ENCODE data around the gene KIAA1671.

KIAA1671 gene

DNA sequence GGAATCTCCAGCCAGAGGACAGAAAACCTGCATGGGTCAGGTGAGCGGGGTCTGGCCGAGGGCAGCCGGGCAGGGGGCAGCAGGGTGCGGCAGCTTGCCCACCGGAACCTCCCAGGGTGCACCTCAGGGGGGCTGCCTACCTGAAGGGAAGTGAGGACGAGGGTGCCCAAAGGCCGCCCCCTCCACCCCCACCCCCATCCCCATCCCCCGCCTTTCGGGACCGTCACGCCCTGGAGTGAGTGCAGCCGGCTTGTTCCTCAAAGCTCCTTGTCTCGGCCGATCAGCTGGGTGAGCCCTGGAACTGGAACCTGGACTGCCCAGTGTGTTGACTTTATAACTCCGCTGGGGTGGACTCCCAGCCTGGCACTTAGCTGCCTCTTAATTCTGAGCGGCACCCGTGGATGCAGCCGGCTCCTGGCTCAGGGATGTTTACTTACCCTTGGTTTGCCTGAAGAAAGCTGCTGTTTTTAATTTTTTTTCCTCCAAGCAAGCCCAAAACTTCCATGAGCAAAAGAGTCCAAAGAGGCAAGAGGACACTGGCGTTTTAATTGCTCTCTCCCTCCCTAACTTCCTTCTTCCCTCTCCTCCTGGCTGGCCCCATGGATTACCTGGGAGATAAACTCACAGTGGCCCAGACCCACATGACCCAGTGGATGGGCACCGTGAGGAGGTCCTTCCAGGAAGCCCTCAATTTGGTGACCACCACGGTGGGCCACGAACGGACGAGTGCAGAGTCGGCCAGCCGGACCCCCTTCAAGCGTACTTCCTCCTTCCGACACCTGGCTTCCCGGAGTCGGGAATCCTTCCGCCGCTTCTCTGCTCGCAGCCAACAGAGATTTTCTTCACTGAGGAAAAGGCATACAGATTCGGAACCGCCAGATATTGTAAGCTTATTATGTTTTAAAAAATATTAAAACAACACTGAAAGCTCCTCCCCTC, 159.3 kb downstream of the KIAA1671 start:
- peak overlapping the region; percentile 36 for H3K4me3 ChIP-seq (ENCODE audit: low read depth, low read length)
- in situ Hi-C loops (cut with HindIII; ENCODE audit: low sequenced_read_pairs) = no loop called here
- TF ChIP-seq, protein P1, sequence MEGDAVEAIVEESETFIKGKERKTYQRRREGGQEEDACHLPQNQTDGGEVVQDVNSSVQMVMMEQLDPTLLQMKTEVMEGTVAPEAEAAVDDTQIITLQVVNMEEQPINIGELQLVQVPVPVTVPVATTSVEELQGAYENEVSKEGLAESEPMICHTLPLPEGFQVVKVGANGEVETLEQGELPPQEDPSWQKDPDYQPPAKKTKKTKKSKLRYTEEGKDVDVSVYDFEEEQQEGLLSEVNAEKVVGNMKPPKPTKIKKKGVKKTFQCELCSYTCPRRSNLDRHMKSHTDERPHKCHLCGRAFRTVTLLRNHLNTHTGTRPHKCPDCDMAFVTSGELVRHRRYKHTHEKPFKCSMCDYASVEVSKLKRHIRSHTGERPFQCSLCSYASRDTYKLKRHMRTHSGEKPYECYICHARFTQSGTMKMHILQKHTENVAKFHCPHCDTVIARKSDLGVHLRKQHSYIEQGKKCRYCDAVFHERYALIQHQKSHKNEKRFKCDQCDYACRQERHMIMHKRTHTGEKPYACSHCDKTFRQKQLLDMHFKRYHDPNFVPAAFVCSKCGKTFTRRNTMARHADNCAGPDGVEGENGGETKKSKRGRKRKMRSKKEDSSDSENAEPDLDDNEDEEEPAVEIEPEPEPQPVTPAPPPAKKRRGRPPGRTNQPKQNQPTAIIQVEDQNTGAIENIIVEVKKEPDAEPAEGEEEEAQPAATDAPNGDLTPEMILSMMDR (IDR thresholded peaks at IDR 0.05; ENCODE audit: low read depth, low read length) = no peak
- no peak for DNase-seq (ENCODE audit: low read depth, low spot score)

DNA sequence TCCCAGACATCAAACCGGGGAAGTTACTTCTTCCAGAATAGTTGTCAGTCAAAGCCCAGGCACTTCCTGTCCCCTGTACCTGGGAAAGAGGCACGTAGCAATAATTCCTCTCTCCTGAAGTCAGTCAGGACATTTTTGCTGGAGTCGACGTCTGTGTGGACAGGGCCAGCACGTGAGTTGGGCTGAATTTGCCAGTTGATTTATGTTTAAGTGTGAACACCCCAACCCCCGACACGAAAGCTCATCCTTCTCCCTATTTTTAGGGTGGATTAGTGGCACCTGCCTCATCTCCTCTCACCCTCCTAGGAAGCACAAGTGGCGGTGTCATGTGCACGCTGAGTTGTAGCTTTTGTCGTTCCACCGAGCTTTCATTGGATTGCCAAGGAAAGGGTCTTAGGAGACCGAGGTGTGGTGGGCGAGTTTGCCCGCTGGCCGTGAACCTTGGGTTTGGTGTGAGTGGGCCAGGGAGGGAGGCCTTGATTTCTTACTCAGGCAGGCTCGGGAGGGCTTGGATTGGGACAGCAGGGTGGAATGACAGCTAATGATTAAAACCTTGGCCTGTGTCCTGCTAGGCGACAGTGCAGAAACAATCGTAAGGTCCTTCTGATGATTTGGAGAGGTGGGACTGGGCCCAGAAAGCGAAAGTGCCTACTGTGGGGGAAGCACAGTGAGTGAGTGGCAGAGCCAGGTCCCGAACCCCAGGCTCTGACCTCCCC, 160.2 kb downstream of the KIAA1671 start:
- H3K4me3 ChIP-seq (ENCODE audit: low read depth, low read length) = no peak overlapping the region
- TF ChIP-seq, protein P1 (IDR thresholded peaks at IDR 0.05; ENCODE audit: low read depth, low read length) = no peak
- in situ Hi-C loops (cut with HindIII; ENCODE audit: low sequenced_read_pairs) = no loop called here
- DNase-seq (ENCODE audit: low read depth, low spot score) = no peak

DNA sequence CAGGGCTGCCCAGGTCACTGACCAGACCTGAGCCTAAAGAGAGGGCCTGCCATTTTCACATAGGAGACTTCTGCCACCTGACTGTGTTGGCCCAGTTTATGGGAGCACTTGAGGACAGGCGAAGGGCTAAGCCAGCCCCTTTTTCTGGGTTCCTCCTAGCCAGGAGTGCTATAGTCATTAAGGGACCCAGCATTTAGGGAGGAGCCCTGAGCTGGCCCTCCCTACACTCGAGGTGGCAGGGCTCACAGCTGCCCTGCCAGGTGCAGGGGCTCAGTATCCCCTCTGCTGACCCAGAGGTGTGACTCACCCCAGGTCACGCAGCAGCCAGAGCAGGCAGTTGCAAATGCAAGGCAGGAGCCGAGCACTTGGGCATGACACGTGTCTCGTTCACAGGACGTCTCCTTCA, 160.8 kb downstream of the KIAA1671 start:
- DNase-seq (ENCODE audit: low read depth, low spot score) = no peak
- H3K4me3 ChIP-seq (ENCODE audit: low read depth, low read length) = no peak overlapping the region
- in situ Hi-C loops (cut with HindIII; ENCODE audit: low sequenced_read_pairs) = no loop called here
- TF ChIP-seq, protein P1 (IDR thresholded peaks at IDR 0.05; ENCODE audit: low read depth, low read length) = no peak

DNA sequence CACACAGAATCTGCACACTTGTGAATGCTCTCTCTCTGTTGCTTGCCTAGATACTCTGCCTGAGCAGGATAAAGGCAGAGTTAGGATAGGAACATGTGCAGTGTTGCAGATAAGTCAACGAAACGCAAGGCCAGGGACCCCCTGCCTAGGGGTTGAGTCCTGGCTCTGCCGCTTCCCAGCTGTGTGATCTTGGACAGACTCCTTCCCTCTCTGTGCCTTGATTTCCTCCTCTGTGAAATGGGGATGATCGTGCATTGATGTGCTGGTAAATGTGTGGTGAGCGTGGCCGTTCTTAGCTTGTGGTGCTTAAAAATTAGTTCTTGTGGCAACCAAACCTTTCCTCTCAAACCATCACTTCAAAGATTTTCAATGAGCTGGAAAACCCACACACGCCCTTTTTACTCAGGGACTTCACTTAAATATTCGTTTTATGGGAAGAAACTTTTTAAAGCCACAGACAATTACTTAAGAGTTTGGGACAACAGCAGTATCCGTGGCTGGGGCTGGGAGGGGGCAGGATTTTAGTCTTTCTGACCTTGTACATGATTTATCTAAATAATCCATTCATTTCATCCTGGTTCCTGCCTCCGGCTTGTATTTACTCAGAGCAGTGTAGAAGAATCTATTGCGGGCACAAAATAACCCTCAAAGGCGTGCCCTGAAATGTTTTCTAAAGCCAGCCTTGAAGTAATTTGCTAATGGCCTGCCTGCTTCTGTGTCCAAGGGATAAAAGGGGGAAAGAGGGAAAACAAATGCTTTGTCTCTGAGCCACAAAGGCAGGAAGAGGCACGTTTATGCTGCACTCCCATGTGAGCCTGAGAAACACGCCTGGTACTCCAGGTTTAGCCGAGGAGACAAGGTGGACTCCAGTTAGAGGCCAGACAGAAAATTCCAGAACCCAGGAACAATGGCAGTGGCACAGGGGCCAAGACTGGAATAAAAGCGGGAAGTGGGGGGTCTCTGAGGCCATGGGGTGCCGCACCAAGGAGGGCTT, 162.2 kb downstream of the KIAA1671 start:
- TF ChIP-seq, protein P1 (IDR thresholded peaks at IDR 0.05; ENCODE audit: low read depth, low read length) = no peak

DNA sequence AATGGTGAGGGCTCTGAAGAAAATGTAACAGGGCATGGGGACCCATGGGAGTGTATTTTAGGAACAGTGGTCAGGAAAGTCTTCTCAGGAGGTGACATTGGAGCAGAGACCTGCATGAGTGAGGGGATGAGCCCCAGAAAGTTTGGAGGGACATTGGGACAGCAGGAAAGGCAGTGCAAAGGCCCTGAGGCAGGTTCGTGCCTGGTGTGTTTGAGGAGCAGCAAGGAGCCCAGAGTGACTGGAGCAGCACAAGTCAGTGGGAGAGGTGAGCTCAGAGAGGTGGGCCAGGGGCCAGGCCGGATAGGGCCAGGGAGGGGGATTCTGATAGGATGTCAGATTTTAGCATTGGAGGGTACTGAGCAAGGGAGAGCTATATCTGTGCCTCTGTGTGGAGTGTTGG, 167.1 kb downstream of the KIAA1671 start:
- H3K4me3 ChIP-seq (ENCODE audit: low read depth, low read length) = no peak overlapping the region
- DNase-seq (ENCODE audit: low read depth, low spot score) = no peak
- in situ Hi-C loops (cut with HindIII; ENCODE audit: low sequenced_read_pairs) = no loop called here
- TF ChIP-seq, protein P1 (IDR thresholded peaks at IDR 0.05; ENCODE audit: low read depth, low read length) = no peak

More for the DNA sequence above, 162.2 kb downstream of the KIAA1671 start:
- DNase-seq (ENCODE audit: low read depth, low spot score) = no peak
- no peak overlapping the region for H3K4me3 ChIP-seq (ENCODE audit: low read depth, low read length)
- in situ Hi-C loops (cut with HindIII; ENCODE audit: low sequenced_read_pairs) = no loop called here

DNA sequence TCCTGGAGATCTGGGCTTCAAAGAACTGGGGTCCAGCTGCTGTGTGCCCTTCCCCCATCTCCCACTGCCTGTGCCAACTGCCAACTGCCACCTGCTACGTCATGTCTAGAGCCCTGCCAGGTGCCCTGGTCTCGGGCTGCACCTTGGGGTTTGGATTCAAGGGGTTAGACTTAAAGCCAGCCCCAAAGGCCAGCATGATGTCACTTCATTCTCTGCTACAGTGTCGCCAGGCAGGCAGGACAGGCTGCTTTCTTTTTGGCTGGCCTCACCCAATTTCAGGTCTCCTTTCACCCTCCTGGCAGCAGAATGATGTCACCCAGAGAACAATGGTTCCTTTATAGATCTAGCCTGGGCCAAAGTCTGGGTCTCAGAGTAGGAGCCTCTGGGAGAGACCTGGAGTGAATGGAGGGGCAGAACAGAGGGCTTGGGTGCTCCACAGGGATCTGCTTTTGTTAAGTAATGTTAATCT, 167.6 kb downstream of the KIAA1671 start:
- TF ChIP-seq, protein P1 (IDR thresholded peaks at IDR 0.05; ENCODE audit: low read depth, low read length) = no peak
- H3K4me3 ChIP-seq (ENCODE audit: low read depth, low read length) = no peak overlapping the region
- no peak for DNase-seq (ENCODE audit: low read depth, low spot score)
- in situ Hi-C loops (cut with HindIII; ENCODE audit: low sequenced_read_pairs) = no loop called here

Measured in astrocyte of the spinal cord (primary cell).